SK-N-SH treated with all-trans-retinoic acid at 6 μM for 48 hours (cell line): ENCODE measurements around the gene NARS2.

Experiments used
- ATAC-seq: fragments of 200-7000 bp; cut with Tn5 transposase; 3 replicates; pipeline ENCODE4 v1.9.1; 2020; ENCODE audit warnings: mild to moderate bottlenecking, moderate library complexity
- ARNTL ChIP-seq: fragments of 450-650 bp; formaldehyde crosslinking; IDR thresholded peaks from 2 replicates; pipeline ENCODE4 v1.5.0; 2020; ENCODE audit warnings: low read depth, mild to moderate bottlenecking, moderate library complexity, borderline replicate concordance
- BACH2 ChIP-seq: fragments of 250-450 bp; sonication (Bioruptor Pico); IDR thresholded peaks from 2 replicates; pipeline ENCODE4 v1.9.0; 2021; ENCODE audit warnings: mild to moderate bottlenecking, borderline replicate concordance
- CSDC2 ChIP-seq: fragments of 250-450 bp; sonication (Bioruptor Pico); IDR thresholded peaks from 2 replicates; pipeline ENCODE4 v1.5.0; 2020; ENCODE audit warnings: mild to moderate bottlenecking, moderate library complexity
- ESRRG ChIP-seq: fragments of 250-450 bp; sonication (Bioruptor Pico); IDR thresholded peaks from 2 replicates; pipeline ENCODE4 v1.6.1; 2021; ENCODE audit warnings: mild to moderate bottlenecking
- GLIS3 ChIP-seq: fragments of 250-450 bp; sonication (Bioruptor Pico); IDR thresholded peaks from 2 replicates; pipeline ENCODE4 v1.5.0; 2020; ENCODE audit warnings: mild to moderate bottlenecking, moderate library complexity
- ISL1 ChIP-seq: fragments of 250-450 bp; sonication (Bioruptor Pico); IDR thresholded peaks from 2 replicates; pipeline ENCODE4 v2.1.2; 2022; ENCODE audit warnings: mild to moderate bottlenecking, moderate library complexity
- OSR1 ChIP-seq: fragments of 250-450 bp; sonication (Bioruptor Pico); IDR thresholded peaks from 2 replicates; pipeline ENCODE4 v1.8.0; 2022; ENCODE audit warnings: moderate library complexity, mild to moderate bottlenecking, inconsistent platforms
- PPARA ChIP-seq: fragments of 250-450 bp; sonication (Bioruptor Pico); IDR thresholded peaks from 2 replicates; pipeline ENCODE4 v1.5.0; 2020; ENCODE audit warnings: mild to moderate bottlenecking, borderline replicate concordance
- RARB ChIP-seq: fragments of 250-450 bp; sonication (Bioruptor Pico); IDR thresholded peaks from 2 replicates; pipeline ENCODE4 v1.8.0; 2021; ENCODE audit warnings: mild to moderate bottlenecking, moderate library complexity
- SNAI2 ChIP-seq: fragments of 250-450 bp; sonication (Bioruptor Pico); IDR thresholded peaks from 2 replicates; pipeline ENCODE4 v1.5.0; 2020; ENCODE audit warnings: mild to moderate bottlenecking, moderate library complexity
- TCF4 ChIP-seq: fragments of 250-450 bp; sonication (Bioruptor Pico); IDR thresholded peaks from 2 replicates; pipeline ENCODE4 v1.8.0; 2021; ENCODE audit warnings: mild to moderate bottlenecking, moderate library complexity, borderline replicate concordance
- TOX ChIP-seq: fragments of 250-450 bp; sonication (Bioruptor Pico); IDR thresholded peaks from 2 replicates; pipeline ENCODE4 v1.8.0; 2021; ENCODE audit warnings: mild to moderate bottlenecking, moderate library complexity, borderline replicate concordance
- ZC3H10 ChIP-seq: fragments of 250-450 bp; sonication (Bioruptor Pico); IDR thresholded peaks from 2 replicates; pipeline ENCODE4 v1.5.1; 2021; ENCODE audit warnings: mild to moderate bottlenecking, moderate library complexity
- ZFP3 ChIP-seq: fragments of 250-450 bp; sonication (Bioruptor Pico); IDR thresholded peaks from 2 replicates; pipeline ENCODE4 v1.5.0; 2020; ENCODE audit warnings: mild to moderate bottlenecking, moderate library complexity
- ZFP30 ChIP-seq: fragments of 450-650 bp; formaldehyde crosslinking; IDR thresholded peaks from 2 replicates; pipeline ENCODE4 v1.5.0; 2022; ENCODE audit warnings: mild to moderate bottlenecking, moderate library complexity
- ZNF565 ChIP-seq: fragments of 450-650 bp; formaldehyde crosslinking; conservative IDR thresholded peaks from 2 replicates; pipeline ENCODE4 v1.5.0; 2020; ENCODE audit warnings: low read depth, mild to moderate bottlenecking, moderate library complexity
- ZNF70 ChIP-seq: fragments of 450-650 bp; formaldehyde crosslinking; IDR thresholded peaks from 2 replicates; pipeline ENCODE4 v1.5.0; 2020; ENCODE audit warnings: mild to moderate bottlenecking, moderate library complexity
- ZNF8 ChIP-seq: fragments of 450-650 bp; formaldehyde crosslinking; IDR thresholded peaks from 2 replicates; pipeline ENCODE4 v1.5.0; 2020; ENCODE audit warnings: mild to moderate bottlenecking, moderate library complexity
- TF ChIP-seq, protein P1 (sequence below): fragments of 250-450 bp; sonication (Bioruptor Pico); IDR thresholded peaks from 2 replicates; pipeline ENCODE4 v1.5.0; 2020; ENCODE audit warnings: mild to moderate bottlenecking, moderate library complexity
- TF ChIP-seq, protein P2 (sequence below): fragments of 250-450 bp; sonication (Bioruptor Pico); IDR thresholded peaks from 2 replicates; pipeline ENCODE4 v1.8.0; 2020; ENCODE audit warnings: mild to moderate bottlenecking, moderate library complexity, borderline replicate concordance
- TF ChIP-seq, protein P3 (sequence below): fragments of 250-450 bp; sonication (Bioruptor Pico); IDR thresholded peaks from 2 replicates; pipeline ENCODE4 v1.8.0; 2021; ENCODE audit warnings: low read depth, mild to moderate bottlenecking, moderate library complexity, borderline replicate concordance
- TF ChIP-seq, protein P4 (sequence below): fragments of 250-450 bp; sonication (Bioruptor Pico); IDR thresholded peaks from 2 replicates; pipeline ENCODE4 v1.5.1; 2020; ENCODE audit warnings: low read depth, mild to moderate bottlenecking, moderate library complexity
- TF ChIP-seq, protein P5 (sequence below): fragments of 250-450 bp; sonication (Bioruptor Pico); IDR thresholded peaks from 2 replicates; pipeline ENCODE4 v1.5.1; 2021; ENCODE audit warnings: mild to moderate bottlenecking, moderate library complexity

The NARS2 gene

DNA sequence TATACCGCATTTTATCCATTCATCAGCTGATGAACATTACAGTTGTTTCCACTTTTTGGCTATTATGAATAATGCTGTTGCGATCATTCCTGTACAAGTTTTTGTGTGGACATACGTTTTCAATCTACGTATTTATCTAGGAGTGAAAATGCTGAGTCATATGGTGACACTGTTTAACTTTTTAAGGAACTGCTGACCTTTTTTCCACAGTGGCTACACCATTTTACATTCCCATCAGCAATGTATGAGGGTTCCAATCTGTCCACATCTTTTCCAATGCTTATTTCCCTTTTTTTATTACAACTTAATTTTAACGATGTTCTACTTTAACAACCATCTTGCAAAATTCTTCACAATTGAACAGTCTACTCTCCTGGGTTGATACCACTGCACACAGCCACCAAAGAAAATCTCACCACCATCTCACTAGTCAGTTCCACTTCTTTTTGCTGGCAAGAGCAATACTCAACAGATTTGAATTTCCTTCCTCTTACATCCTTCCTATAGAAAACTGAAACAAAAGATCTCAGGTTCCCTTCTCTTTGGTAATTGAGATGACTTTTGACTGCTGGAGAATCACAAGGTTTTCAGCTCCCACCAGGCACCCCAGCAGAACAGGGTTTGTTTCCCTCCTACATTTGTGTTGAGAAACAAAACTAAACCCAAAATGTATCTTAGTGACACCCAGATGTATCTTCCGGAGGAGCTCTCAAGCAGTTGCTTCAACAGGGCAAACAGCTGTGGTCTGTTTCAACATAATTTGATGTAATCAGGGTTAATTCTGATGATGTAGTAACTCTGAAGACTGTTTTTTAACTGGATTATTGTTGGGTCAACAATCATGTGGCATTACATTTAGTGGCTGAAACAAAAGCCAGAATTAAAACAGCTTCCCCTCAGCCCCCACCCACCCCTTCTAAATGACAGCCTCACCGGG is 150.1 kb downstream of the NARS2 start:
- ATAC-seq, result peak; percentile 27; the same call in 2 of the 3 replicates
- TF ChIP-seq, protein P1, sequence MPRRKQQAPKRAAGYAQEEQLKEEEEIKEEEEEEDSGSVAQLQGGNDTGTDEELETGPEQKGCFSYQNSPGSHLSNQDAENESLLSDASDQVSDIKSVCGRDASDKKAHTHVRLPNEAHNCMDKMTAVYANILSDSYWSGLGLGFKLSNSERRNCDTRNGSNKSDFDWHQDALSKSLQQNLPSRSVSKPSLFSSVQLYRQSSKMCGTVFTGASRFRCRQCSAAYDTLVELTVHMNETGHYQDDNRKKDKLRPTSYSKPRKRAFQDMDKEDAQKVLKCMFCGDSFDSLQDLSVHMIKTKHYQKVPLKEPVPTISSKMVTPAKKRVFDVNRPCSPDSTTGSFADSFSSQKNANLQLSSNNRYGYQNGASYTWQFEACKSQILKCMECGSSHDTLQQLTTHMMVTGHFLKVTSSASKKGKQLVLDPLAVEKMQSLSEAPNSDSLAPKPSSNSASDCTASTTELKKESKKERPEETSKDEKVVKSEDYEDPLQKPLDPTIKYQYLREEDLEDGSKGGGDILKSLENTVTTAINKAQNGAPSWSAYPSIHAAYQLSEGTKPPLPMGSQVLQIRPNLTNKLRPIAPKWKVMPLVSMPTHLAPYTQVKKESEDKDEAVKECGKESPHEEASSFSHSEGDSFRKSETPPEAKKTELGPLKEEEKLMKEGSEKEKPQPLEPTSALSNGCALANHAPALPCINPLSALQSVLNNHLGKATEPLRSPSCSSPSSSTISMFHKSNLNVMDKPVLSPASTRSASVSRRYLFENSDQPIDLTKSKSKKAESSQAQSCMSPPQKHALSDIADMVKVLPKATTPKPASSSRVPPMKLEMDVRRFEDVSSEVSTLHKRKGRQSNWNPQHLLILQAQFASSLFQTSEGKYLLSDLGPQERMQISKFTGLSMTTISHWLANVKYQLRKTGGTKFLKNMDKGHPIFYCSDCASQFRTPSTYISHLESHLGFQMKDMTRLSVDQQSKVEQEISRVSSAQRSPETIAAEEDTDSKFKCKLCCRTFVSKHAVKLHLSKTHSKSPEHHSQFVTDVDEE (CRISPR knock-in tag), result peak; percentile 89
- TF ChIP-seq ZNF8 (CRISPR knock-in tag) (no peak), TCF4 (peak; percentile 97), SNAI2 (peak; percentile 79; the same call in 1 of the 2 replicates), OSR1 (CRISPR knock-in tag) (no peak), ZFP3 (CRISPR knock-in tag) (no peak), ZFP30 (CRISPR knock-in tag) (no peak), GLIS3 (CRISPR knock-in tag) (peak; percentile 61; the same call in 1 of the 2 replicates), ISL1 (CRISPR knock-in tag) (peak; percentile 57), ZNF70 (CRISPR knock-in tag) (peak; percentile 21; the same call in 1 of the 2 replicates), BACH2 (peak; percentile 97; the same call in 1 of the 2 replicates), ZC3H10 (CRISPR knock-in tag) (no peak), PPARA (CRISPR knock-in tag) (no peak), ARNTL (CRISPR knock-in tag) (no peak), ZNF565 (CRISPR knock-in tag) (no peak), ESRRG (CRISPR knock-in tag) (peak; percentile 61; the same call in 1 of the 2 replicates), TOX (CRISPR knock-in tag) (no peak), CSDC2 (CRISPR knock-in tag) (no peak), RARB (CRISPR knock-in tag) (no peak)
- TF ChIP-seq, protein P2, sequence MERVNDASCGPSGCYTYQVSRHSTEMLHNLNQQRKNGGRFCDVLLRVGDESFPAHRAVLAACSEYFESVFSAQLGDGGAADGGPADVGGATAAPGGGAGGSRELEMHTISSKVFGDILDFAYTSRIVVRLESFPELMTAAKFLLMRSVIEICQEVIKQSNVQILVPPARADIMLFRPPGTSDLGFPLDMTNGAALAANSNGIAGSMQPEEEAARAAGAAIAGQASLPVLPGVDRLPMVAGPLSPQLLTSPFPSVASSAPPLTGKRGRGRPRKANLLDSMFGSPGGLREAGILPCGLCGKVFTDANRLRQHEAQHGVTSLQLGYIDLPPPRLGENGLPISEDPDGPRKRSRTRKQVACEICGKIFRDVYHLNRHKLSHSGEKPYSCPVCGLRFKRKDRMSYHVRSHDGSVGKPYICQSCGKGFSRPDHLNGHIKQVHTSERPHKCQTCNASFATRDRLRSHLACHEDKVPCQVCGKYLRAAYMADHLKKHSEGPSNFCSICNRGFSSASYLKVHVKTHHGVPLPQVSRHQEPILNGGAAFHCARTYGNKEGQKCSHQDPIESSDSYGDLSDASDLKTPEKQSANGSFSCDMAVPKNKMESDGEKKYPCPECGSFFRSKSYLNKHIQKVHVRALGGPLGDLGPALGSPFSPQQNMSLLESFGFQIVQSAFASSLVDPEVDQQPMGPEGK (CRISPR knock-in tag), result peak; percentile 37; the same call in 1 of the 2 replicates
- TF ChIP-seq, protein P3, sequence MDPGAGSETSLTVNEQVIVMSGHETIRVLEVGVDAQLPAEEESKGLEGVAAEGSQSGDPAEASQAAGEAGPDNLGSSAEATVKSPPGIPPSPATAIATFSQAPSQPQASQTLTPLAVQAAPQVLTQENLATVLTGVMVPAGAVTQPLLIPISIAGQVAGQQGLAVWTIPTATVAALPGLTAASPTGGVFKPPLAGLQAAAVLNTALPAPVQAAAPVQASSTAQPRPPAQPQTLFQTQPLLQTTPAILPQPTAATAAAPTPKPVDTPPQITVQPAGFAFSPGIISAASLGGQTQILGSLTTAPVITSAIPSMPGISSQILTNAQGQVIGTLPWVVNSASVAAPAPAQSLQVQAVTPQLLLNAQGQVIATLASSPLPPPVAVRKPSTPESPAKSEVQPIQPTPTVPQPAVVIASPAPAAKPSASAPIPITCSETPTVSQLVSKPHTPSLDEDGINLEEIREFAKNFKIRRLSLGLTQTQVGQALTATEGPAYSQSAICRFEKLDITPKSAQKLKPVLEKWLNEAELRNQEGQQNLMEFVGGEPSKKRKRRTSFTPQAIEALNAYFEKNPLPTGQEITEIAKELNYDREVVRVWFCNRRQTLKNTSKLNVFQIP (CRISPR knock-in tag), result no peak
- TF ChIP-seq, protein P4, sequence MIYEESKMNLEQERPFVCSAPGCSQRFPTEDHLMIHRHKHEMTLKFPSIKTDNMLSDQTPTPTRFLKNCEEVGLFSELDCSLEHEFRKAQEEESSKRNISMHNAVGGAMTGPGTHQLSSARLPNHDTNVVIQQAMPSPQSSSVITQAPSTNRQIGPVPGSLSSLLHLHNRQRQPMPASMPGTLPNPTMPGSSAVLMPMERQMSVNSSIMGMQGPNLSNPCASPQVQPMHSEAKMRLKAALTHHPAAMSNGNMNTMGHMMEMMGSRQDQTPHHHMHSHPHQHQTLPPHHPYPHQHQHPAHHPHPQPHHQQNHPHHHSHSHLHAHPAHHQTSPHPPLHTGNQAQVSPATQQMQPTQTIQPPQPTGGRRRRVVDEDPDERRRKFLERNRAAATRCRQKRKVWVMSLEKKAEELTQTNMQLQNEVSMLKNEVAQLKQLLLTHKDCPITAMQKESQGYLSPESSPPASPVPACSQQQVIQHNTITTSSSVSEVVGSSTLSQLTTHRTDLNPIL (CRISPR knock-in tag), result peak; percentile 72; the same call in 1 of the 2 replicates
- TF ChIP-seq, protein P5, sequence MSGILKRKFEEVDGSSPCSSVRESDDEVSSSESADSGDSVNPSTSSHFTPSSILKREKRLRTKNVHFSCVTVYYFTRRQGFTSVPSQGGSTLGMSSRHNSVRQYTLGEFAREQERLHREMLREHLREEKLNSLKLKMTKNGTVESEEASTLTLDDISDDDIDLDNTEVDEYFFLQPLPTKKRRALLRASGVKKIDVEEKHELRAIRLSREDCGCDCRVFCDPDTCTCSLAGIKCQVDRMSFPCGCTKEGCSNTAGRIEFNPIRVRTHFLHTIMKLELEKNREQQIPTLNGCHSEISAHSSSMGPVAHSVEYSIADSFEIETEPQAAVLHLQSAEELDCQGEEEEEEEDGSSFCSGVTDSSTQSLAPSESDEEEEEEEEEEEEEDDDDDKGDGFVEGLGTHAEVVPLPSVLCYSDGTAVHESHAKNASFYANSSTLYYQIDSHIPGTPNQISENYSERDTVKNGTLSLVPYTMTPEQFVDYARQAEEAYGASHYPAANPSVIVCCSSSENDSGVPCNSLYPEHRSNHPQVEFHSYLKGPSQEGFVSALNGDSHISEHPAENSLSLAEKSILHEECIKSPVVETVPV (CRISPR knock-in tag), result no peak; the same call in 1 of the 2 replicates

DNA sequence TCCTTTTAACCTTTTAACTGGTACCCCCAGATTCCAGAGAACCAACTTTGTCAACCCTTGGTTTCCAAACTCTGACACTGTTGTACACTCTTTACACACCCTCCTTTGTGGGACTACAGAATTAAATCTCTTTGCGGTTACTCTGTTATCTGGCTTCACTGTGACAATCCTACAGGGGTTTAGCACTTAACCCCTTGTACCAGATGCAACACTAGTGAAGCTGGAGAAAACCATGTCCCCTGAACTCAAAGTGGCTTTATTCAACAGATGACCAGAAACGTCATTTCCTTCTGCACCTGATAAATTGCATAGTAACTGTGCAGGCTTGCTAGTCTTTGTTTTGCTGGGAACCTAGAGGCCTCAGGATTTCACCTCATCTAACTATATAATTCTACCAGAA is 151.4 kb downstream of the NARS2 start:
- TF ChIP-seq ISL1 (CRISPR knock-in tag) (no peak), OSR1 (CRISPR knock-in tag) (no peak), CSDC2 (CRISPR knock-in tag) (0 out of 2 replicates have a peak, but pooled peaks have one; percentile 36)
- TF ChIP-seq, protein P2 (CRISPR knock-in tag), result no peak
- ATAC-seq, result no peak
